Transverse colon (tissue), 4 donors: ENCODE results near the gene ITPR2. TPM values are rescaled to one million over a fixed set of nuclear protein-coding genes. Genes with fewer than 3 reads are reported as not detected.

ENCODE experiments used
- DNase-seq: peaks from one replicate; pipeline ENCODE4 v3.0.0-alpha.2; 2019
- H3K27ac ChIP-seq, 4 donors: fragments of 200-600 bp; sonication (generic); 2 replicates each; pipeline ENCODE4 v1.5.1; 2016 to 2018; ENCODE audit warnings: inconsistent platforms in 4 of 4
- H3K27me3 ChIP-seq: fragments of 200-600 bp; sonication (generic); 2 replicates; pipeline ENCODE4 v1.5.1; 2017; ENCODE audit warnings: inconsistent platforms
- H3K36me3 ChIP-seq, 4 donors: fragments of 200-600 bp; sonication (generic); 2 replicates each; pipeline ENCODE4 v1.5.1; 2017 to 2019; ENCODE audit warnings: inconsistent platforms in 4 of 4
- H3K4me1 ChIP-seq, 4 donors: fragments of 200-600 bp; sonication (generic); 2 replicates each; pipeline ENCODE4 v1.5.1; 2017 to 2020; ENCODE audit warnings: inconsistent platforms in 4 of 4
- H3K4me3 ChIP-seq, 4 donors: fragments of 200-600 bp; sonication (generic); 1 replicate in 1 of 4; 2 replicates in 3 of 4; pipeline versions ENCODE4 v1.5.1 to v1.6.1; 2017 to 2019; ENCODE audit warnings: inconsistent platforms in 4 of 4
- H3K9me3 ChIP-seq, 2 donors: fragments of 200-600 bp; sonication (generic); 2 replicates each; pipeline ENCODE4 v1.5.1; 2017 to 2019; ENCODE audit warnings: inconsistent platforms in 2 of 2
- EP300 ChIP-seq: sonication (generic); formaldehyde crosslinking; IDR thresholded peaks from one replicate; pipeline ENCODE4 v1.6.1; 2017; ENCODE audit warnings: antibody characterized with exemption, low read depth
- POLR2A ChIP-seq: fragments of 450-650 bp; IDR thresholded peaks from one replicate; pipeline ENCODE4 v1.6.1; 2016; ENCODE audit warnings: antibody characterized with exemption, mild to moderate bottlenecking, moderate library complexity
- POLR2AphosphoS5 ChIP-seq, 3 donors: sonication (generic); formaldehyde crosslinking; IDR thresholded peaks; one replicate each; pipeline ENCODE4 v1.6.1; 2016; ENCODE audit warnings: antibody characterized with exemption in 3 of 3
- WGBS, 2 donors: methylation state at CpG; one replicate each; pipeline ENCODE4 v1.1.5; 2018; ENCODE audit warnings: low coverage in 1 of 2; 5-methylcytosine and 5-hydroxymethylcytosine counted together
- in situ Hi-C, 4 donors: fragments of 200-750 bp; cut with MboI; loops; one replicate each; pipeline versions ENCODE4 v1.15.0 to v1.15.1; 2017; ENCODE audit warnings: low sequenced_read_pairs in 3 of 4, low pct_ligation_motif_present in 1 of 4, low pct_unique_long_range_greater_than_20kb in 1 of 4
- intact Hi-C: fragments of 100-400 bp; cut with DNase I; formaldehyde crosslinking; loops from one replicate; pipeline ENCODE4 v1.15.1; 2023; ENCODE audit warnings: low total_unique reads
- total RNA-seq, 4 donors: library from RNA; depleted of rRNA; stranded (reverse); fragments of >200 nt; gene quantifications; one replicate each; pipeline ENCODE4 v1.1.0, GENCODE V29; 2016
- TF ChIP-seq, protein P1 (sequence below), 5 experiments: fragments of 200-600 bp in 3 of 5; fragments of 450-650 bp in 2 of 5; sonication (generic) in 3 of 5; IDR thresholded peaks; 1 replicate in 2 of 5; 2 replicates in 3 of 5; pipeline ENCODE4 v1.5.1; 2016 to 2017; ENCODE audit warnings: antibody characterized with exemption in 5 of 5, inconsistent platforms in 3 of 5, mild to moderate bottlenecking in 2 of 5, moderate library complexity in 1 of 5

ITPR2 gene
- total RNA-seq, 4 donors from 2014 or later = 29.8 to 60.5 (median 41.2) TPM

DNA sequence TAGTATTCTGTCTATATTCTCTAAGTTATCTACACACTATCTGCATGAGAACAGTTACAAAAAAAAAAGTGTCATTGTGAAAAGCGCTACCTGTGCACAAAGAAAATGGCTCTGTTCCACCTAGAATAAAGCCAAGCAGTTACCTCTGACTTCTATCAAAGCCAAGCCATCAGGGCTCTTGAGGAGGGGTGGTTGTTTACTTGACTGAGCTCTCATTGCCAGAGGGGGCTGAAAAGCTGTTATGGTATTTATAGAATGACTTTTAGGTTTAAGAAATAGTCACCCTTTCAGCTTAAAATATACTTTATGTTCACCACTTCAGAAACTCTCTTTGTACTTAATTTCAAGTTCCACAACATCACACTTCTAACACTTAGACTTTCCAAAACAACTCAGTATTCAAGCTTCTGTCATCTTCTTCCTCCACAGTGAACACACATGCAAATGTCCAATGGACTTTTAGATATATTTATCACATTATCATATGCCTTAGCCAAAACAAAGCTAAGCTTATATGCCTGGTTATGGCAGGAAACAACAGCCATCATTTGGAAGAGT lies 7.5 kb downstream of the ITPR2 start:
- Histone ChIP-seq H3K4me1 (peaks cover 0 to 27% (median 4%) of the 10 kb centered on the region in 4 donors), H3K27me3 (no peaks in the 10 kb centered on the region), H3K9me3 (no peaks in the 10 kb centered on the region), H3K27ac (no peak overlapping the region), H3K4me3 (no peak overlapping the region), H3K36me3 (no peaks in the 10 kb centered on the region)
- intact Hi-C loops (no loop called here), in situ Hi-C loops (loop anchor here in 2 of 4 donors (25.0 kb wide), 1 partner anchor 187 kb away; the partner anchor contains the start of genes MED21 (in 2 of the 2) and TM7SF3 (in 2 of the 2))
- WGBS, 2 donors = 97 to 100% methylated on average over 1 of the region's 1 CpG
- TF ChIP-seq EP300 (no peak), POLR2A (no peak), POLR2AphosphoS5 (IDR thresholded peaks at IDR 0.05) (no peak)
- TF ChIP-seq, protein P1, sequence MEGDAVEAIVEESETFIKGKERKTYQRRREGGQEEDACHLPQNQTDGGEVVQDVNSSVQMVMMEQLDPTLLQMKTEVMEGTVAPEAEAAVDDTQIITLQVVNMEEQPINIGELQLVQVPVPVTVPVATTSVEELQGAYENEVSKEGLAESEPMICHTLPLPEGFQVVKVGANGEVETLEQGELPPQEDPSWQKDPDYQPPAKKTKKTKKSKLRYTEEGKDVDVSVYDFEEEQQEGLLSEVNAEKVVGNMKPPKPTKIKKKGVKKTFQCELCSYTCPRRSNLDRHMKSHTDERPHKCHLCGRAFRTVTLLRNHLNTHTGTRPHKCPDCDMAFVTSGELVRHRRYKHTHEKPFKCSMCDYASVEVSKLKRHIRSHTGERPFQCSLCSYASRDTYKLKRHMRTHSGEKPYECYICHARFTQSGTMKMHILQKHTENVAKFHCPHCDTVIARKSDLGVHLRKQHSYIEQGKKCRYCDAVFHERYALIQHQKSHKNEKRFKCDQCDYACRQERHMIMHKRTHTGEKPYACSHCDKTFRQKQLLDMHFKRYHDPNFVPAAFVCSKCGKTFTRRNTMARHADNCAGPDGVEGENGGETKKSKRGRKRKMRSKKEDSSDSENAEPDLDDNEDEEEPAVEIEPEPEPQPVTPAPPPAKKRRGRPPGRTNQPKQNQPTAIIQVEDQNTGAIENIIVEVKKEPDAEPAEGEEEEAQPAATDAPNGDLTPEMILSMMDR (IDR thresholded peaks at IDR 0.05) = no peak
- DNase-seq = no peak

DNA sequence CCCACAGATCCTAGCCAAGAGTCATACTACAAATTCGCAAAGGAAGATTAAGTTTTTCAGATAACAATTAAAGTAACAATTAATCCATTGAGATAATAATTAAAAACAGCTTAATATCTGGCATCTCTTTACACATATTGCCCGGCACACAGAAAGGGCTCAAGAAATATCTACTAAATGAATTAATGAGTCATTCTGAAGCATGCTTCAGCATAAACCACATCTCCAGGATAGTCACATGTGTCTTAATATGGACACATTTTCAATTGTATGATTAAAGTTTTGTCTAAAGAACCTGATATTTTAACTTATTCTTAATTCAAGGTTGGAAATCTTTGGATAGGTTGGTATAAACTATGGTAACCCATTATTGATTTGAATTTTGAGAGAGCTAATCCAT lies 9.6 kb downstream of the ITPR2 start:
- no peaks in the 10 kb centered on the region for H3K9me3 ChIP-seq
- no peak for TF ChIP-seq EP300
- no peak for TF ChIP-seq POLR2AphosphoS5 (IDR thresholded peaks at IDR 0.05)
- TF ChIP-seq, protein P1 (IDR thresholded peaks at IDR 0.05) = no peak
- no peak for TF ChIP-seq POLR2A
- H3K36me3 ChIP-seq = no peaks in the 10 kb centered on the region
- H3K4me1 ChIP-seq = peaks cover 0 to 12% (median 3%) of the 10 kb centered on the region in 4 donors
- no peak overlapping the region for H3K27ac ChIP-seq
- in situ Hi-C loops = no loop called here
- no peaks in the 10 kb centered on the region for H3K27me3 ChIP-seq
- intact Hi-C loops = no loop called here
- no peak for DNase-seq
- 97 to 100% methylated on average over 2 of the region's 2 CpGs for WGBS, 2 donors
- no peak overlapping the region for H3K4me3 ChIP-seq

DNA sequence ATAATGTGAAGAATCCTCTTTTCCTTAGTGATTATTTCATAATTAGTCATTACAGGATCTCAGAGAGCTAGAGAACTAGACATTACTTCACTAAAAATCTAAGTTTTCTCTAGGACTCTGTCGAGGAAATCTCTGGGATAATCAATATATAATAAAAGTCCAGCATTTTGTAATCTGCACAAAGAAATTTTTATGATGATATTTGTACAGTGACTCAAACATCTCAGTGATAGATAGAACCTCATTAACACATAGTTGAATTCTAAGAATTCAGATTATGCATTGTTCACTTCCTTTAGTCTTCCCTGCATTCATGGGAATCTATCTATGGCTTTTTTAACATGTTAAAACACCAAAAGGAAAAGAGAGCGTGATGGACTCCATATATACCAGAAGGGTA lies 11.0 kb downstream of the ITPR2 start:
- TF ChIP-seq EP300 = no peak
- TF ChIP-seq, protein P1 (IDR thresholded peaks at IDR 0.05) = no peak
- TF ChIP-seq POLR2A = no peak
- no peak for TF ChIP-seq POLR2AphosphoS5 (IDR thresholded peaks at IDR 0.05)

DNA sequence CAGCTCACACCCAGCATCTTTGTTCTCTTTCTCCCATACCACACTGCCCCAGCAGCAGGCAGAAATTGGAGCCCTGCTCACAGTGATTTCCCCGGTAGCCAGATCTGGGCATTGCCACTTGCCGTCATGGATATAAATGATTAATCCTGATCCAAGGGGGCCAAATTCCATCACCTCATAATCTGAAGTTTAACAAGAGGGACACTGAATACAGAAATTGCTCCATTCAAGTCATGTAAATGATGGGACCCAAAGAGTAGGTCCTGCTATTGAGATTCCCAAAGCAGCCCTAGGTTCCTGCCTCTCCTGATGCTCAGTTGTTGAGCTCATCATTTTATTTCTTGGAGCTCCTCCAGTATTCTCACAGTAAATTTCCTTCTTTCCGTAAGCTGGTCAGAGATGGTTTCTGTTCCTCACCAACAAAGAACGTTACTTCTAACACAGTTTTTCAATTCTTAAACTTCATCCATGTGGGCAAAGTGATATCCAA lies 11.7 kb downstream of the ITPR2 start:
- Histone ChIP-seq H3K27me3 (no peaks in the 10 kb centered on the region), H3K27ac (peak overlapping the region; percentile 17 to 50 (median 42)), H3K4me3 (no peak overlapping the region), H3K9me3 (no peaks in the 10 kb centered on the region), H3K36me3 (no peaks in the 10 kb centered on the region), H3K4me1 (peaks cover 0 to 6% (median 1%) of the 10 kb centered on the region in 4 donors)
- TF ChIP-seq POLR2AphosphoS5 (IDR thresholded peaks at IDR 0.05) (no peak), EP300 (no peak), POLR2A (no peak)
- TF ChIP-seq, protein P1 (IDR thresholded peaks at IDR 0.05) = no peak
- DNase-seq = no peak
- 45 to 64% methylated on average over 2 to 4 of the region's 4 CpGs for WGBS, 2 donors
- in situ Hi-C loops (no loop called here), intact Hi-C loops (no loop called here)

More for the DNA sequence above, 11.0 kb downstream of the ITPR2 start:
- Histone ChIP-seq H3K27me3 (no peaks in the 10 kb centered on the region), H3K4me1 (peaks cover 0 to 6% (median 1%) of the 10 kb centered on the region in 4 donors), H3K27ac (peak overlapping the region in 1 of 4 donors; percentile 17), H3K36me3 (no peaks in the 10 kb centered on the region), H3K9me3 (no peaks in the 10 kb centered on the region), H3K4me3 (no peak overlapping the region)
- WGBS, 2 donors = 80 to 82% methylated on average over 2 of the region's 2 CpGs
- DNase-seq = no peak
- in situ Hi-C loops (no loop called here), intact Hi-C loops (no loop called here)
